Measurements from ENCODE around the gene JPH3.

The JPH3 gene

DNA sequence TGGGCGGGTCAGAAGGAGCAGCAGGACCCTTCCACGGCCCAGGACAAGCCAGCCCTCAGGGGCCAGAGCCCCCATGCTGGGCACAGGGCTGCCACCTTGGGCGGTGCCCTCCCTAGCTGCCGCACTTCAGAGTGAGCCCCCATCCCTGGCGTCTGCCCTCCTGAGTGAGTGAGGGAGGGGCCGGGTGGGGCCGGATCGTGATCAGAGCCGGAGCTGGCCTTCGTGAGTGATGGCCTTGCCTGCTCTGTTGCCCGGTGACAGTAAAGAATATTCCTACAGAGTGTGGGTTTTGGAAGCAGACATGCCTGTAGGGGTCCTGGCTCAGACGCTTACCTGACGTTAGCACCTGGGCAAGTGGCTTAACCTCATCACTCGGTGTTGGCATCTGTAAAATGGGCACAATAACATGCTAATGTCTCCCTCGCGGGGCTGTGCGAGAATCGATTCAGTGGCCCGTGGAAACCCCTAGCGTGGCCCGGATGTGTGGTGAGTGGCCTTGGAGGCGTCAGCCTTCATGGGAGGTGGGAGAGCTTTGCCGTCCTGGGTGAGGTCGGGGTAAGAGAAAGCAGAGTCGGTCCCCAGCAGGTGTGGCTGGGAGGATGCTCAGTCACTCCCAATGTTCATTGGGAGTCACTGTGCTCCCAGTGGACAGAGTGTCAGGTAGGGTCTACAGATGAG lies 26.1 kb downstream of the JPH3 start:
- no peak for DNase-seq

DNA sequence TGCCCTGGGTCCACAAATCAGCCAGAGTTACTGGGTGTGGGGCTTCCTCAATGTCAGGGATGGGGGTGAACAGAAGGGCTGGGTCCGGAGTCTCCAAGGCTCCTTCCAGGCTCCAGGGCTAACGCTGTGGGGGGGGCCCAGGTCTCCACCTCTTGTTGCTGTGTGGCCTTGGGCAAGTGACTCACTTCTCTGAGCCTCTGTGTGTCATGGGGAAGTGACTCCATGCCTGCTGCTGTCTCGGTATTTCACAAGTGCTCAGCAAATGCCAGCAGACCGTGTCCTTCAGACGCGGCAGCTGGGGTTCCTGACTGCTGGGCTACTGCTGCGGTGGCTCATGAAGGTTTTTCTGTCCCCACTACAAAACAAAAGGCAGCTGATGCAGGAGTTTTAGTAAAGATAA lies 26.6 kb downstream of the JPH3 start:
- DNase-seq = no peak

DNA sequence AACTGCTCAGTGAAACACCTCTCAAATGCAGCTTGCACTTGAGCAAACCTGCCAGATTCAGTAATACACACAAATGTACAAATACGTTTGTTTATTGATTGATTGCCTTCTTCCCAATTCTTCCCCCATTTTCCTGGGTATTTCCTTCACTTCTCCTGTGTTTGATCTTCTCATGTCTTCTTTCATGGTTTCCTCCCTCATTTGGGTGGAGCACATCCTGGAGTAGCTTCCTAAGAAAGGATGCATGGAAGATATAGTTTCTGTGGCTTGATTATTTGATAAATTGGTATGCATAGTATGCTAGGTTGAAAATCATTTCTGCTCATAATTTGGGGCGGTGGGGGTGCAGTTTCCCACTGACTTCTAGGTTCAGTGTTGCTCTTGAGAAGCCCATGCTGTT lies 28.8 kb downstream of the JPH3 start:
- DNase-seq = no peak

DNA sequence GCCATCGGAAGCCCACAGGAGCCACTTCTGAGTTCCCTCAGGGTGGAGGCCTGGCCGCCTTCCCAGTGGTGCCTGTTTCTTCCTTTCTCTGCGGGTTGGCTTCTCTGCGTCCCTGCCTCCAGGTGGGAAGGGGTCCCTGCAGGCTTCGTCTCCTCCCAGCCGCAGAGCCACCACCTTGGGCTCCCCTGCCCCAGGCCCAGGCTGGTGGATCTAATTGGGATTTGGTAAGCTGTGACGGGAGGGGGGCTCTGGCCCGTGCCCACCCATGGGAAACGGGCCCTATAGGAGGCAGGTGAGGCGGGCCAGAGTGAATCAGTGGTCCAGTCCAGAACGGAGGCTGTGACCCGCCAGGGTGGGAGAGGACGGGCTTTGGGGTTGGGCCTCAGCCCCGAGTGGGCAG lies 32.1 kb downstream of the JPH3 start:
- DNase-seq = no peak

DNA sequence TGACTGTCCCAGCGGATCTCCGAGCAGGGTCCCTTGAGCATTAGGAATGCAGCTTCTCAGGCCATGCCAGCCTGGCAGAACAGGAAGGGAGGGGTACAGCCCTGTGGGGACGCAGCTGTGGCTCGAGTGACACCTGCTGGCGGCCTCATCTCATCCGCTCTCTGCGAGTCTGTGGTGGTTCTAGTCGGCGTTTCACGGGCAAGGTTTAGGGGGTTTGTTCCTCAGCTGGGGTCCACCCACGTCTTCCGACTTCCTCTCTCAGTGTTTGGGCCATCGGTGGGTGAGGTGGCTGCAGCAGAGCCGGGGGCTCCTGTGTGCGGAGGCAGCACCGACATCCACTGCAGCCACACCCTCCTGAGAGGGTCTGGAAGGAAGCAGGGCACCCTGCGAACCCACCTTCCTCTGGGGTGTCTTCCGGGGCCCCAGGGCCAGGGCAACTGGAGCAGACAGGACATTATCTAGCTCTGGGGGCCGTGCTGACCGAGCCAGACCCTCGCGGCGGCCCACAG lies 33.3 kb downstream of the JPH3 start:
- DNase-seq = peak; percentile 85

DNA sequence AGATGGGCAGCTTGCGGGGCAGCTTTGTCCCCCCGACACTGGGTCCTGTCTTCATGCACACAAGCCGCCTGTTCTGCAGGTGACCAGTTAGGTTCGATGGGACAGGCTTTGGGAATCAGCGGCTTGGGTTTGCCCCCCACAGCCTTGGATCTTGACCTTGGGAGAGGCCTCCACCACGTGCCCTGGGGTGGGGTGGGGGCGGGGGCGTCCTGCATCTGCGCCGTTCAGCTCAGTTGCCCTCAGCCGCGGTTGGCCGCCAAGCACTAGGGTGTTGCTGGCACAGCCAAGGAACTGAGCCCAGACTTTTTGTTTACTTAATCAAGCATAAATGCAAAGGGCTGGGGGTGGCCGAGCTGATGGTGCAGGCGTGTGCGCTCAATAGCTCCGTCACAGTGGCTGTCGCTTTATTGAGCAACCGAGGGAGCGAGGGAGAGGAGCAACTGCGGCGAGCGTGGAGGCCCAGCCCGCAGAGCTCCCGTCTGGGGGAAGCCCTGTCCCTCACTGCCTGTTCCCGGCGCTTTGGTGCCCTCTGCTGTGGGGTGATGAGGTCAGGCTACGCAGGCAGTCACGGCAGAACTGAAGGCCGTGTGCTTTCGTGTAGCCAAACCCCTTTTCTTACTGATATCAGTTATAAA lies 33.9 kb downstream of the JPH3 start:
- peak; percentile 92 for DNase-seq

DNA sequence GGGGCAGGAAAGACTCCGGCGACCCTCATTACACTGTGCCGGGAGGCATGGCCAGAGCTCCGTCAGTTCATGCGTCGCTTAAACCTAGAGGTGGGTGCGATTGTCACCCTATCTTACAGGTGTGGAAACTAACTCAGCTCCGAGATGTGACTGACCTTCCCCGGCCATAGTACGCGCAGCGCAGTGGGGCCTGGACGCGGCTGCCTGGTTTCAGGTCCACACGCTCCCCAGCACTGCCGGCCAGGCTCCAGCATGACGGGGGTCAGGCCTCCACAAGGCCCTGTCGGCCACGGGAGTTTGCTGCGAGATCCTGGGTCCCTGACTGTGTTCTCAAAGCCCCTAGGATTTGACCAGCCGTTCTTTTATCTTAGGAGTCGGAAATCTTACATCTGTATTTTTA lies 34.4 kb downstream of the JPH3 start:
- DNase-seq = no peak

DNA sequence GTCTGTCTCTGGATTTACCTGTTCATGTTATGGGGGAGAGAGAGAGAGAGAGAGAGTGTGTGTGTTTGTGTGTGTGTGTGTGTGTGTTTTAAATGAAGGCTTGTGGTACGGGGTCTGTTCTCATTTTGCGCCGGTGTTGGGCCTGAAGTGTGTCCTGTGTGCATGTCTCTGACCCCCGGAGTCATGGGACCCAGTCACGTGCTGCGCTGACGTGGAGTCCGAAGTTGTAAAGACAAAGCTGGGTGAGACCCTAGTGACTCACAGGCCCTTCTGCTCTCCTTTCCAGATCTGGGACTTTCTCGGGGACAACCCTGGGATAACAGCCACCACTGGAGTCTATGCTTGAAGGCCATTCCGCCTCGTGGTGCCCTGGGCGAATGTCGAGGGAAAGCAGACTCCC lies 35.0 kb downstream of the JPH3 start:
- DNase-seq = no peak

DNA sequence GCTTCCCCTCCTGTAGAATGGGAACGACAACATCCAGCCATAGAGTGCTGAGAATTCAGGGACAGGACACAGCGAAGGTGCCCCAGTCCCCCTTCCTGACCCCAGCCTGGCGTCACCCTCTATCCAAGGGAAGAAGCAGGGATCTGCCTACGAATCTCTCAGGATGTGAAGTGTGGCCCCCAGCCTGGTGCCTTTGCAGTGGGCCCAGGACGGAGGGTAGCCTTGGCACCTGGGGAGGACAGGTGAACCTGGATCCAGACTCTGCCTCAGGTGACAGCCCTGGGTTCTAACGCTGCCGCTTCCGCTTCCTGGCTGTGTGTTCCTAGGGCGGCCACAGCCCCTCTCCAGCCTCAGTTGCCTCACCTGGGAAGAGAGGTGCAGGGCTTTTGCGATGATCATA lies 36.4 kb downstream of the JPH3 start:
- no peak for DNase-seq

DNA sequence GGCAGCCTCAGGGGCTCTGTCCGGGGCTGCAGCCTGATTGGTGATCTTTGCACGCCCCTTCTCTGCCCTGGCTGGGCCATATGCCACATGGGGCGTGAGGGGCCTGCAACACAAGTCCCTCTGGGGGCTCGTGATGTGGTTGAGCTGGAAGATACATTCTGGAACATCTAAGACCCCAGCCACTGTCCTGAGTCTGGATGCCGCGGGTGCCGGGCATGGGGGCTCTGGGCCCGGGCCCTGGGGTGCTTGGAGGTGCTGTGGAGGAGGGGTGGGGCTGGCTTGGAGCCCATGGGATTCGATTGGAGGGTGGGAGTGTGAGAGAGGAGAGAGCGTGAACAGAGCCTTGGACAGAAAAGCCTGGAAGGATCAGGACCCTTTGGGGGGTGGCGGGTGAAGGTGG lies 39.4 kb downstream of the JPH3 start:
- DNase-seq = no peak

DNA sequence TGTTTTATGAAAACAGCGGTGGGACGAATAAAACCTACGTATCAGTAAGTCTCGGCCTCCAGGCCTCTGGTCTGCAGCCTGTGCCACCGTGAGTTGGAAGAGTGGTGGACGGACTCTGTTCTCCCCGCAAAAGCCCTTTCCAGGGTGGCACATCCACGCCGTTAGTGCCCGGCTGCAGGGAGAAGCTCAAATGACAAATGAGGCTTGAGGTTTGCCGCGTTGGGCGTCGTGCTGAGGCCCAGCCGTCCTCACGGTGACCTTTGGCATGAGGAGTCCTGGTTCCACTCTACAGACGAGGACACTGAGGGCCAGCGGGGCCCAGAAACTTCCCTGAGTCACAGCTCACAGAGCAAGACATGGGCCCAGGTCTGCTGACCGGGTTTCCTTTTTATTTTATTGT lies 40.2 kb downstream of the JPH3 start:
- DNase-seq = no peak

DNA sequence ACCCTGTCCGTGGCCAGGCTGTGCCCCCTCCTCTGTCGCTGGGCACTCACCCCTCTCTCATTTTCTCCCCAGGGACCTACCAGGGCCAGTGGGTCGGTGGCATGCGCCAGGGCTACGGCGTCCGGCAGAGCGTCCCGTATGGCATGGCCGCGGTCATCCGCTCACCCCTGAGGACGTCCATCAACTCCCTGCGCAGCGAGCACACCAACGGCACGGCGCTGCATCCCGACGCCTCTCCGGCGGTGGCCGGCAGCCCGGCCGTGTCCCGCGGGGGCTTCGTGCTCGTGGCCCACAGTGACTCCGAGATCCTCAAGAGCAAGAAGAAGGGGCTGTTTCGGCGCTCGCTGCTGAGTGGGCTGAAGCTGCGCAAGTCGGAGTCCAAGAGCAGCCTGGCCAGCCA lies 41.9 kb downstream of the JPH3 start:
- DNase-seq = no peak

DNA sequence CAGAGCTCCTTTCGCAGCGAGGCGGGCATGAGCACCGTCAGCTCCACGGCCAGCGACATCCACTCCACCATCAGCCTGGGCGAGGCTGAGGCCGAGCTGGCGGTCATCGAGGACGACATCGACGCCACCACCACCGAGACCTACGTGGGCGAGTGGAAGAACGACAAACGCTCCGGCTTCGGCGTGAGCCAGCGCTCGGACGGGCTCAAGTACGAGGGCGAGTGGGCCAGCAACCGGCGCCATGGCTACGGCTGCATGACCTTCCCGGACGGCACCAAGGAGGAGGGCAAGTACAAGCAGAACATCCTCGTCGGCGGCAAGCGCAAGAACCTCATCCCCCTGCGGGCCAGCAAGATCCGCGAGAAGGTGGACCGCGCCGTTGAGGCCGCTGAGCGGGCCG lies 42.3 kb downstream of the JPH3 start:
- no peak for DNase-seq

DNA sequence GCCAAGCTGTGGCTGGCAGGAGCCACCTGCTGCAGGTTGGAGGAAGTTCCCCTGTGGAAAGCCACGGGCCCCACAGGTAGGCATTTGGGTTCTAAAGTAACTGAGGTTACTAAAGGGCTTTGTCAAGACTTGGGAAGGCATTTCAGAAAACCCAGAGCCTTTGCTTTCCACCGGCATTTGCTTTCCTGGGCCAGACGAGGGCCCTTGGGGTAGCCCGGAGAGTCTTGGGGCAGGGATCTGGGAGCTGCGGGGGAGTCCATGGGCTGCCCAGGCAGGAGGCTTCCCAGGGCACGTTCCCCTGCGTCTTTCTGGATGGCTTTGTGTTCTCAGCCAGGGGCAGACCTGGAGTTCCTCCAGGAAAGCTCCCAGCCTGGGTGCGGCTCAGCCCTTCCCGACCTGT lies 43.5 kb downstream of the JPH3 start:
- no peak for DNase-seq

DNA sequence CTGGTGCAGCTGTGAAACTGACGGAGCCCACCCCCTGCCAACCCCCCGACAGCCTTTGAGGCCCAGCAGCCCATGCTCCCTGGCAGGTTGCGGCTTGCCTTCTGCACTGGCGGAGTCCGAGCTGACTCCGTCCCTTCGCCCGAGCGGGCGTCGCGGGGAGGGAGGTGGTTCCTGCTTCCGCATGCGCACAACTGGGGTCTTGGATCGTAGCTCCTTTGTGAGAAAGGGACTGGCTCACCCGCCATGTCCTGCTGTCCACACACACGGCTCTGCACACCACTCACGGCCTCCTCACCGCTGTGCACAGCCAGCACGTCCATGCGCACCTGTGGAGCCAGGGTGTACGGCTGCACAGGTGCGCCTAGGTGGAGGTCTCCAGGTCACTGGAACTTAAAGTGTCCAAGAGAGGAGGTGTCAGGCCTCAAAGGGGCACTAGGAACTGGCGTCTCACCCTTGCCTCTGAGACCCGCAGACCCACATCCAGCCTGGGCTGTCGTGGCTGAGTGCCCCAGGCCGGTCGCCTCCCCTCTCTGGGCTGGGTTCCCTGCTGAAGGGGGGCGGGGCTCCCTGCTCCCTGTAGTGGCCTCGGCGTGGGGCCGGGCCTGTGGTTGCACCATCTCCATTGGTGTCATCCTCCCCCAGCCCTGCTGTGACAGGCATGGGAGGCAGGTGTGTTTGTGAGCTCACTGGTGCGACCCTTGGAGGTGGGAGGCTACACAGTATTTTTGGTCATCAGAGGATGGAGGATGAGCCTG lies 45.3 kb downstream of the JPH3 start:
- DNase-seq = no peak

DNA sequence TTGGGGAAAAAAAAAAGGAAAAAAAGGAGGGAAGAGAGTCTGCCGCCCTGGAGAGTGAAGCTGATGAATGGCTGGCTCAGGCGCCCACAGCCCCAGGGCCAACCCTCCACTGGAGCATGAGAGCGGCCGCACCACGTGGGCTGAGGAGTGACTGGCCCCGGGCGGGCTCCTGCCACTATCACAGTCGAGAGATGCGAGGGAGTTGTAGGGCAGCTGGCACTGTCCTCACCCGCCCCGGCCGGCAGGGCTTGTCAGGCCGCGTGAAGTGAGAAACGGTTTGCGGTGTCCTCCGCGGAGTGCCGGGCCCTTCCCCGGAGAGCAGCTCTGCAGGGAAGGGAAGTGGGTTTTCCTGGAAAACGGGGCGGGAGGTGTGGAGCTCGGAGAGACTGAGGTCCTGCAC lies 45.9 kb downstream of the JPH3 start:
- no peak for DNase-seq

DNA sequence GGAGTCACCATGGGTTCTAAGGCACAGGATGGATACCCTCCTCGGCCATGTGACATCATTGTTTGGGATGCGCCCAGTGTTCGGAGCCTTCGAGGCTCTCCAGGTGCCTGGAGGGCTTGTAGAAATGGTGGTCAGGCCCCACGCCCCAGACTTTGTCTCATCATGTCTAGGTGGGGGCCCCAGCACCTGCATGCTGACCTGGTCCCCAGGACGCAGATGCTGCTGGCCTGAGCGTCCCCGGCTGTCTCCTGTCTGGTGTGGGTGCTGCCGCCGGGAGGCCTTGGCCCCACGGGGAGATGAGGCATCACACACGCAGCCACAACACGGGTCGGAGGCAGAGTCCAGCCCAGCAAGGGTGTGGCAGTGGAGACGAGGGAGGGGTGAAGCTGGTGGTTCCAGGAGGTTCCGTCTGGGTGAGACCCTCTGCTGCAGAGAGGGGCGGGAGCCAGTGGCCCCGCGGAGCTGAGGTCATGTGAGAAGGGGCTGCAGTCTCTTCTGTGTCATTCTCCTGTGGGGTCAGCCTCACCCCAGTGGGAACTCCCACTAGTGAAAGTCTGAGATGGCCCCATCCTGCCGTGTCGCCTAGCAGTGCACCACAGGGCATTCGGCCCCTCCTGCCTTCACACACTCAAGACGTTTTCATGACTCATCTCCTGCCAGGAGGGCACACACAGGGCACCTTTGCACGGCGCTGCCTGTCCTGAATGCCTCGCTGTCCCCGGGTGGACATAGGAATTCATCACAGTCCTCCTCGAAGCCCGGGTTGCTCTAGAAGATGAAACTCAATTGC lies 46.6 kb downstream of the JPH3 start:
- no peak for DNase-seq

DNA sequence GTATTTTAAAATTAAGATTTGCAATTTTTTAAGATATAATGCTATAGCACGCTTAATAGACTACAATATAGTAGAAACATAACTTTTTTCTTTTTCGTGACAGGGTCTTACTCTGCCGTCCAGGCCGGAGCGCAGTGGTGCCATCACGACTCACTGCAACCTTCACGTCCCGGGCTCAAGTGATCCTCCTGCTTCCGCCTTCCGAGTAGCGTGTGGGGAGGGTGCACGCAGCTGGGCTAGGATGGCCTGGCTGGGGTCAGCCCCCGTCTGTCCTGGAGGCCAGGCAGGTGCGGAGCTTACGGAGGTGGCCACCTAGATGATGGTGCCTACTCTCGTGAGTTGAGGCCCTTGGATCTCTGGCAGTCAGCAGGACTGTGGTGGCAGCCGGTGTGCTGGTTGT lies 50.1 kb downstream of the JPH3 start:
- no peak for DNase-seq

DNA sequence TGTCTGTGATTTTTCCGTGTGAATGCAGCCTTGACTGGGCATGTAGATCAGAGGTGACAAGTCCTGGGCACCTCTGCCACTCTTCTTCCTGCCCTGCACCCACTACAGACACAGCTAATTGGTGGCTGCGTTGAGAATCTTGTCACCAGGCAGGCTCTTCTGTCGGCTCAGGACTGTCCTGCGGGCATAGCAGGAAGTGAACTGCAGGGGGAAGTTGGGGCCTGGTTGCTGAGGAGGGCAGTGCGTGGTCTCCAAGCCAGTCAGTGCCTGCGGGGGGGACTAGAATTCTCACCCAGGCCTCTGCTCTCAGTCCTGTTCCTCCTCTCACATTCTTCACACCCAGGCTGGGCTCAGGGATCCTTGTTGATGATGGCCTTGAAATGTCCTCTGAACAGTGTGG lies 50.5 kb downstream of the JPH3 start:
- no peak for DNase-seq

DNA sequence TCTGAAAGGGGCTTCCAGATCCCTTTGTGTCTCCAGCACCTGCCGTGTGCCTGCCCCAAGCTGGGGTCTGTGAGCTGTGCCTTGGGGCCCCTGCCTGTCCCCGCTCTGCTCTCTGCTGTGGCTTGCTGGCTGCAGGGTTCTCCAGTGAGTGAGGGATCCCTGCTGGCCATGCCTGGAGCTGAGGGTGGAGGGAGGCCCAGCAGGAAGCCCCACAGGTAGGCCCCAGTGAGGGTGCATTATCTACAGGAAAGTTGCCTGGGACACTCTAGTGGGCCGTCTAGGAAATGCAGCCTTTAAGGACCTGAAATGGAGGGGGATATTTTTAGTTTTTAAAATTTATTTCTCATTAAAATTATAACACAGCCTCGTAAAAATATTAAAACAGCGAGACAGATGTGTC lies 50.9 kb downstream of the JPH3 start:
- DNase-seq = no peak

DNA sequence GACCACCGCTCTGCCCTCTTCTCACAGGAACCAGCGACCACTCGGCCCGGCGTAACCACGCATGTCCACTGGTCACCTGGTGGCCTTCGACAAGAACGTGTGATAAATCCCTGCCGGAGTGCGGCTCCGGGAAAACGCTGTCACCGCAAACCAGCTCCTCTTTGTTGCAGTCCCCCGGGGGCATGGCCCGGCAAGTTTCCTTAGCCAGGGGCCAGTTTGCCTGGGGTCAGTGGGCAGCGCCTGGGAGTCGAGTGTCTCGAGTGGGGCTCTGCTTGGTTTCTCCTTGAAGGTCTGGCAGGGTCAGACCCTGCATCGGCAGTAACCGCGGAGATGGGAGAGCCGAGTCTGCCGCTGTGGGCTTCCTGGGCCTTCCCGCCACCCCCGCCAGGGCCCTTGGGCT lies 52.5 kb downstream of the JPH3 start:
- DNase-seq = no peak

DNA sequence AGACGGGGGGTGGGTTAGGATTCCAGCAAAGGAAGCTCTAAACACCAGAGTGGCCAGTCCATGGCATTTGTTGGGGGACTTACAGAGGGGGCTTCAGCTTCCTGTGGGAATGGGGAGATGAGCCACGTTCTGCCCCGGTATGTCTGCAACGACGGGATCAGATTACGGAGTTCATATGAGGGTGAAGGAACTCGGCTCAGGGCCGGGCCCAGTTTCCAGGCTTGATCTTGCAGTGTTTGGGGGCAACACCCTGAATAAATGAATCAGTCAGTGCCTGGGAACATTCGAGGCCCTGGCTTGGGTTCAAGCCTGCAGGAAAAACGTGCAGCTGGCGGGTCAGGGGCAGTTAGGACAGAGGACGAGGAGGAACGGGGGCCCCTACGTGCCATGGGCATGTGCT lies 54.0 kb downstream of the JPH3 start:
- DNase-seq = no peak

DNA sequence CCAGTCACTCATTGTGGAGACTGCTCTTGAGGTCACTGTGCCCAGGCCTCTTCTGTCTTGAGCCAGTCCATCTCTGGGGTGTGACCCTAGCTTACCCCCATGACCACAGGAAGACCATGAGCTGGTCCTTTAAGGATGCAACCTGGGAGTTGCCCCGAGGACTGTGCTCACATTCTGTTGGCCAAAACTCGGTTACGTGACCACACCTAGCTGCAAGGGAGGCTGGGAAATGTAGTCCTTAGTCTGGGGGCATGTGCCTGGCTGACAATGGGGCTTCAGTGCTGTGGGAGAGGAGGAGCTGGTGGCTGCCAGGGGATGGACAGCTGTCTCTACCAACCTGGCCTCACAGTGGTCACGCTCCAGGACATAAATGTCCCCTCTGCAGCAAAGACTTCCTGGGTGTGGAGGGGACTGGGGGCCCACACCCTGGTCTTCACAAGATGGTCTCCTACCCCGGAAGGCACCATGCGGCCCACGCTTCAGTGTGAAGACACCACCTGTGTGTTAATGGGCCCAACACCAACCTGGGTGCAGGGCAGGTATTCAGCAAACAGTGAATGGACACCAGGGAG lies 55.4 kb downstream of the JPH3 start:
- peak; percentile 15 for DNase-seq
